Testis (tissue), 2 donors: Measurements from ENCODE around the gene PREB.

ENCODE experiments used
- CTCF ChIP-seq, 3 experiments: fragments of 450-650 bp in 2 of 3; fragments of 200-600 bp in 1 of 3; sonication (generic) in 1 of 3; IDR thresholded peaks; one replicate each; pipeline ENCODE4 v1.5.1; 2016 to 2019; ENCODE audit warnings: antibody characterized with exemption in 3 of 3, mild to moderate bottlenecking in 2 of 3, moderate library complexity in 1 of 3
- POLR2A ChIP-seq: fragments of 450-650 bp; IDR thresholded peaks from one replicate; pipeline ENCODE4 v1.6.1; 2017; ENCODE audit warnings: antibody characterized with exemption, mild to moderate bottlenecking, moderate library complexity

- TF ChIP-seq CTCF (IDR thresholded peaks at IDR 0.05) = no peak
- TF ChIP-seq POLR2A = no peak
These were observed 28.5 kb downstream of the PREB start for GRCh38 chr2:27105981-27106380.
